Spinal cord (tissue), 10 donors: ENCODE measurements around the gene CLASP1. TPM values are rescaled to one million over a fixed set of nuclear protein-coding genes. Genes with fewer than 3 reads are reported as not detected.
"Not testable (repeated sequence)": the region's sequence is repeated elsewhere in the genome, so short reads cannot be mapped to it uniquely, and the experiment has no call there.

ENCODE experiments used
- DNase-seq, 6 donors: peaks; one replicate each; pipeline versions ENCODE4 v3.0.0 to v3.0.0-alpha.2; 2013 to 2015; ENCODE audit warnings: low spot score in 6 of 6, low read depth in 4 of 6
- H3K27ac ChIP-seq: one replicate; pipeline ENCODE4 v1.5.1; 2013; ENCODE audit warnings: low read depth, low read length, control low read depth
- H3K27me3 ChIP-seq: one replicate; pipeline ENCODE4 v1.6.1; 2013; ENCODE audit warnings: low read length; ENCODE audit not compliant: control insufficient read depth, insufficient read depth
- H3K36me3 ChIP-seq: one replicate; pipeline ENCODE4 v1.6.1; 2013; ENCODE audit warnings: low read length; ENCODE audit not compliant: control insufficient read depth, insufficient read depth
- H3K4me1 ChIP-seq: one replicate; pipeline ENCODE4 v1.6.1; 2013; ENCODE audit warnings: low read length; ENCODE audit not compliant: control insufficient read depth, insufficient read depth
- H3K4me3 ChIP-seq: one replicate; pipeline ENCODE4 v1.5.1; 2013; ENCODE audit warnings: low read depth, low read length, control low read depth
- H3K9me3 ChIP-seq: one replicate; pipeline ENCODE4 v1.6.1; 2013; ENCODE audit warnings: low read length; ENCODE audit not compliant: control insufficient read depth, insufficient read depth
- WGBS: methylation state at CpG from one replicate; pipeline ENCODE4 v1.1.5; 2013; ENCODE audit warnings: missing lambda C conversion rate; ENCODE audit not compliant: insufficient coverage; 5-methylcytosine and 5-hydroxymethylcytosine counted together
- polyA plus RNA-seq, 2 donors: library from polyadenylated mRNA; unstranded; fragments of 120-200 nt; gene quantifications; one replicate each; pipeline ENCODE4 v1.2.1, GENCODE V29; 2013; ENCODE audit not compliant: insufficient read length in 2 of 2
- total RNA-seq, 2 donors: library from RNA; depleted of rRNA in 1 of 2; stranded (reverse); fragments of 120-200 nt in 1 of 2; fragments of >200 nt in 1 of 2; gene quantifications; one replicate each; pipeline versions ENCODE4 v1.2.3 to v1.2.4, GENCODE V29; 2013 to 2014
- donor health status: healthy.

The CLASP1 gene
- total and polyA plus RNA-seq, 4 donors: 51.7 to 98.2 (median 62.8) TPM

- H3K9me3 ChIP-seq, DNase-seq, H3K27me3 ChIP-seq, H3K27ac ChIP-seq, H3K36me3 ChIP-seq, H3K4me3 ChIP-seq, H3K4me1 ChIP-seq: not testable (repeated sequence)
Observed at GRCh38 chr2:121610487-121610874, 38.8 kb downstream of the CLASP1 start.

GRCh38 chr2:121608967-121609366, 40.3 kb downstream of the CLASP1 start:
- no peaks in the 10 kb centered on the region for H3K27me3 ChIP-seq

GRCh38 chr2:121608367-121608766, 40.9 kb downstream of the CLASP1 start:
- H3K9me3 ChIP-seq: no peaks in the 10 kb centered on the region
- 100% methylated on average over 1 of the region's 4 CpGs for WGBS
- DNase-seq: no peak
- no peaks in the 10 kb centered on the region for H3K27me3 ChIP-seq
- peaks cover 4% of the 10 kb centered on the region for H3K36me3 ChIP-seq
- no peak overlapping the region for H3K27ac ChIP-seq
- H3K4me3 ChIP-seq: no peak overlapping the region
- H3K4me1 ChIP-seq: peaks cover 5% of the 10 kb centered on the region

More at GRCh38 chr2:121608967-121609366, 40.3 kb downstream of the CLASP1 start:
- no CpG with 5 or more reads among the region's 3 CpGs for WGBS
- Histone ChIP-seq H3K4me3 (no peak overlapping the region), H3K36me3 (peaks cover 4% of the 10 kb centered on the region), H3K27ac (no peak overlapping the region), H3K4me1 (peaks cover 5% of the 10 kb centered on the region), H3K9me3 (no peaks in the 10 kb centered on the region)
- no peak for DNase-seq

GRCh38 chr2:121605820-121606733, 43.2 kb downstream of the CLASP1 start:
- peak in 2 of 6 donors; percentile 26 to 56 for DNase-seq
- Histone ChIP-seq H3K36me3 (peaks cover 4% of the 10 kb centered on the region), H3K4me1 (peaks cover 5% of the 10 kb centered on the region), H3K9me3 (no peaks in the 10 kb centered on the region), H3K27ac (no peak overlapping the region), H3K27me3 (no peaks in the 10 kb centered on the region), H3K4me3 (no peak overlapping the region)
- 62% methylated on average over 6 of the region's 11 CpGs for WGBS

- Histone ChIP-seq H3K36me3 (peaks cover 4% of the 10 kb centered on the region), H3K4me3 (no peak overlapping the region), H3K27ac (no peak overlapping the region), H3K27me3 (no peaks in the 10 kb centered on the region), H3K4me1 (peaks cover 3% of the 10 kb centered on the region), H3K9me3 (no peaks in the 10 kb centered on the region)
- DNase-seq: no peak
- WGBS: no CpG with 5 or more reads among the region's 1 CpG
Observed at GRCh38 chr2:121603185-121603584, 46.1 kb downstream of the CLASP1 start.

GRCh38 chr2:121599963-121600651, 49.2 kb downstream of the CLASP1 start:
- Histone ChIP-seq H3K27ac (no peak overlapping the region), H3K4me3 (no peak overlapping the region), H3K9me3 (no peaks in the 10 kb centered on the region), H3K36me3 (peaks cover 4% of the 10 kb centered on the region), H3K27me3 (no peaks in the 10 kb centered on the region), H3K4me1 (no peaks in the 10 kb centered on the region)
- DNase-seq: no peak

- Histone ChIP-seq H3K27me3 (no peaks in the 10 kb centered on the region), H3K36me3 (no peaks in the 10 kb centered on the region), H3K4me3 (no peak overlapping the region), H3K9me3 (no peaks in the 10 kb centered on the region), H3K27ac (no peak overlapping the region), H3K4me1 (no peaks in the 10 kb centered on the region)
- no peak for DNase-seq
- no CpG with 5 or more reads among the region's 2 CpGs for WGBS
Observed at GRCh38 chr2:121598087-121598486, 51.2 kb downstream of the CLASP1 start.

- no peaks in the 10 kb centered on the region for H3K27me3 ChIP-seq
- WGBS: 79% methylated on average over 3 of the region's 11 CpGs
- H3K4me3 ChIP-seq: no peak overlapping the region
- no peaks in the 10 kb centered on the region for H3K4me1 ChIP-seq
- H3K36me3 ChIP-seq: no peaks in the 10 kb centered on the region
- no peaks in the 10 kb centered on the region for H3K9me3 ChIP-seq
- peak in 5 of 6 donors; percentile 31 to 84 (median 39) for DNase-seq
- peak overlapping the region; percentile 29 for H3K27ac ChIP-seq
Observed at GRCh38 chr2:121596221-121597080, 52.8 kb downstream of the CLASP1 start.

- DNase-seq: peak in 1 of 6 donors; percentile 21
- no peak overlapping the region for H3K4me3 ChIP-seq
- no peaks in the 10 kb centered on the region for H3K9me3 ChIP-seq
- H3K27me3 ChIP-seq: no peaks in the 10 kb centered on the region
- no peaks in the 10 kb centered on the region for H3K4me1 ChIP-seq
- WGBS: 59% methylated on average over 3 of the region's 6 CpGs
- no peak overlapping the region for H3K27ac ChIP-seq
- no peaks in the 10 kb centered on the region for H3K36me3 ChIP-seq
Observed at GRCh38 chr2:121595012-121595891, 54.0 kb downstream of the CLASP1 start.
